GM06990 (cell line): Measurements from ENCODE around the gene RNF2.

Experiments used
- DNase-seq: peaks from one replicate; pipeline ENCODE4 v3.0.0-alpha.2; 2011; ENCODE audit not compliant: insufficient read length; ENCODE audit errors: extremely low read depth
- H3K27me3 ChIP-seq: replicated peaks from 2 replicates; pipeline ENCODE4 v1.6.0; 2011; ENCODE audit warnings: low read length; ENCODE audit not compliant: control insufficient read depth, insufficient read depth
- H3K36me3 ChIP-seq: 2 replicates; pipeline ENCODE4 v1.5.1; 2011; ENCODE audit warnings: low read length; ENCODE audit not compliant: control insufficient read depth, insufficient read depth
- H3K4me3 ChIP-seq: replicated peaks from 2 replicates; pipeline ENCODE4 v1.5.1; 2011; ENCODE audit warnings: low read depth, mild to moderate bottlenecking, control low read depth, low read length
- CTCF ChIP-seq: IDR thresholded peaks from 2 replicates; pipeline ENCODE4 v1.5.1; 2011; ENCODE audit warnings: low read length, control low read depth, mild to moderate bottlenecking, inconsistent platforms; ENCODE audit not compliant: insufficient read depth, poor library complexity, severe bottlenecking

The RNF2 gene

GRCh38 chr1:185104083-185104482 lies 58.7 kb downstream of the RNF2 start:
- no peak for DNase-seq
- no peak for TF ChIP-seq CTCF
- Histone ChIP-seq H3K36me3 (no peaks in the 10 kb centered on the region), H3K4me3 (no peak overlapping the region), H3K27me3 (no peaks in the 10 kb centered on the region)

- H3K36me3 ChIP-seq = no peaks in the 10 kb centered on the region
- H3K4me3 ChIP-seq = no peak overlapping the region
- H3K27me3 ChIP-seq = no peaks in the 10 kb centered on the region
- TF ChIP-seq CTCF = no peak
- DNase-seq = no peak
Measured at GRCh38 chr1:185105121-185105520, 59.8 kb downstream of the RNF2 start.

- Histone ChIP-seq H3K4me3 (no peak overlapping the region), H3K27me3 (no peaks in the 10 kb centered on the region), H3K36me3 (no peaks in the 10 kb centered on the region)
- TF ChIP-seq CTCF = no peak
- no peak for DNase-seq
Measured at GRCh38 chr1:185108321-185108720, 63.0 kb downstream of the RNF2 start.

GRCh38 chr1:185110145-185110544 lies 64.8 kb downstream of the RNF2 start:
- no peak overlapping the region for H3K4me3 ChIP-seq
- no peaks in the 10 kb centered on the region for H3K36me3 ChIP-seq
- DNase-seq = no peak
- no peak for TF ChIP-seq CTCF
- H3K27me3 ChIP-seq = no peaks in the 10 kb centered on the region

- no peak for DNase-seq
- Histone ChIP-seq H3K36me3 (no peaks in the 10 kb centered on the region; the same call in 1 of the 2 replicates), H3K4me3 (no peak overlapping the region), H3K27me3 (no peaks in the 10 kb centered on the region)
- TF ChIP-seq CTCF = no peak
Measured at GRCh38 chr1:185111873-185112272, 66.5 kb downstream of the RNF2 start.

- no peak for TF ChIP-seq CTCF
- Histone ChIP-seq H3K36me3 (no peaks in the 10 kb centered on the region; the same call in none of the 2 replicates), H3K27me3 (no peaks in the 10 kb centered on the region), H3K4me3 (no peak overlapping the region)
- DNase-seq = no peak
Measured at GRCh38 chr1:185112356-185112755, 67.0 kb downstream of the RNF2 start.
